Gastrocnemius medialis (tissue), 4 donors: ENCODE measurements around the gene DMKN. TPM values are rescaled to one million over a fixed set of nuclear protein-coding genes. Genes with fewer than 3 reads are reported as not detected.

Source experiments
- ATAC-seq, 2 donors: fragments of 150-250 bp; one replicate each; pipeline ENCODE4 v1.9.1; 2016
- DNase-seq, 2 donors: peaks; one replicate each; pipeline ENCODE4 v3.0.0-alpha.2; 2019
- H3K27ac ChIP-seq, 4 donors: fragments of 200-600 bp; sonication (generic); 1 replicate in 1 of 4; 2 replicates in 3 of 4; pipeline ENCODE4 v1.5.1; 2016 to 2018; ENCODE audit warnings: mild to moderate bottlenecking in 2 of 4, moderate library complexity in 1 of 4
- H3K27me3 ChIP-seq, 3 donors: fragments of 200-600 bp; sonication (generic) in 2 of 3; 1 replicate in 1 of 3; 2 replicates in 2 of 3; pipeline versions ENCODE4 v1.5.1 to v1.6.0; 2016 to 2019; ENCODE audit warnings: mild to moderate bottlenecking in 1 of 3, moderate library complexity in 1 of 3
- H3K36me3 ChIP-seq, 2 donors: fragments of 200-600 bp; sonication (generic) in 1 of 2; one replicate each; pipeline ENCODE4 v1.5.1; 2017 to 2018
- H3K4me1 ChIP-seq, 2 donors: fragments of 200-600 bp; sonication (generic) in 1 of 2; one replicate each; pipeline ENCODE4 v1.5.1; 2016 to 2017; ENCODE audit warnings: mild to moderate bottlenecking in 2 of 2
- H3K4me3 ChIP-seq, 4 donors: fragments of 200-600 bp; sonication (generic) in 3 of 4; 1 replicate in 1 of 4; 2 replicates in 3 of 4; pipeline ENCODE4 v1.5.1; 2016 to 2019; ENCODE audit warnings: mild to moderate bottlenecking in 2 of 4
- H3K9me3 ChIP-seq, 3 donors: fragments of 200-600 bp; sonication (generic) in 2 of 3; 1 replicate in 1 of 3; 2 replicates in 2 of 3; pipeline ENCODE4 v1.5.1; 2016 to 2019
- CTCF ChIP-seq, 5 experiments: fragments of 450-650 bp in 3 of 5; fragments of 200-600 bp in 2 of 5; sonication (generic) in 2 of 5; IDR thresholded peaks in 4 of 5; conservative IDR thresholded peaks in 1 of 5; 1 replicate in 4 of 5; 2 replicates in 1 of 5; pipeline ENCODE4 v1.5.1; 2016 to 2019; ENCODE audit warnings: antibody characterized with exemption in 5 of 5, mild to moderate bottlenecking in 3 of 5, moderate library complexity in 3 of 5
- POLR2A ChIP-seq, 2 donors: fragments of 450-650 bp; IDR thresholded peaks; one replicate each; pipeline ENCODE4 v1.6.1; 2017; ENCODE audit warnings: antibody characterized with exemption in 2 of 2, mild to moderate bottlenecking in 2 of 2, moderate library complexity in 2 of 2
- in situ Hi-C, 4 donors: fragments of 200-750 bp; cut with MboI; loops; one replicate each; pipeline versions ENCODE4 v1.15.0 to v1.8.0; 2017; ENCODE audit warnings: low sequenced_read_pairs in 4 of 4
- intact Hi-C: fragments of 100-400 bp; cut with DNase I; formaldehyde crosslinking; loops from one replicate; pipeline ENCODE4 v1.15.1; 2023; ENCODE audit warnings: low total_unique reads
- total RNA-seq, 4 donors: library from RNA; depleted of rRNA; stranded (reverse); fragments of >200 nt; gene quantifications; one replicate each; pipeline versions ENCODE4 v1.1.0 to v1.2.3, GENCODE V29; 2016

DMKN gene
- total RNA-seq, 4 donors from 2014 or later = 0.89 TPM; not detected in 3

GRCh38 chr19:35491836-35492360 is 21.6 kb downstream of the DMKN start:
- in situ Hi-C loops = loop anchor here in 1 of 4 donors (10.0 kb wide), 1 partner anchor 147 kb away; the partner anchor contains the start of gene FFAR1

GRCh38 chr19:35490364-35490763 is 23.1 kb downstream of the DMKN start, which contains the start of gene KRTDAP:
Gene KRTDAP, minus strand, starts transcription at chr19:35490464. Its CDS starts 22 bp downstream, at chr19:35490442.
- Histone ChIP-seq H3K27me3 (peaks cover 0 to 5% (median 0%) of the 10 kb centered on the region in 3 donors), H3K27ac (no peak within 1 kb of the TSS), H3K9me3 (no peaks in the 10 kb centered on the region), H3K36me3 (no peaks in the 10 kb centered on the region), H3K4me1 (peaks cover 0 to 3% of the 10 kb centered on the region in 2 donors), H3K4me3 (no peak within 1 kb of the TSS)
- in situ Hi-C loops = loop anchor here in 1 of 4 donors (10.0 kb wide), 1 partner anchor 146 kb away; the partner anchor contains the start of gene FFAR1
- no peak for TF ChIP-seq POLR2A (IDR thresholded peaks at IDR 0.05)
- no peak for TF ChIP-seq CTCF (IDR thresholded peaks at IDR 0.05 in 4 of 5, conservative IDR thresholded peaks at IDR 0.05 in 1 of 5)
- DNase-seq (no peak), ATAC-seq (no peak)
- intact Hi-C loops = loop anchor here (10.0 kb wide), 1 partner anchor 136 kb away; the partner anchor contains the start of gene FFAR3

More at GRCh38 chr19:35491836-35492360, 21.6 kb downstream of the DMKN start:
- intact Hi-C loops = loop anchor here (10.0 kb wide), 1 partner anchor 137 kb away; the partner anchor contains the start of gene FFAR3
- no peak for TF ChIP-seq CTCF (IDR thresholded peaks at IDR 0.05 in 4 of 5, conservative IDR thresholded peaks at IDR 0.05 in 1 of 5)
- no peak for TF ChIP-seq POLR2A (IDR thresholded peaks at IDR 0.05)
- no peaks in the 10 kb centered on the region for H3K9me3 ChIP-seq
- DNase-seq (no peak), ATAC-seq (no peak)
- no peak overlapping the region for H3K4me3 ChIP-seq
- H3K4me1 ChIP-seq = peaks cover 0 to 3% of the 10 kb centered on the region in 2 donors
- peaks cover 0 to 5% (median 0%) of the 10 kb centered on the region in 3 donors for H3K27me3 ChIP-seq
- H3K36me3 ChIP-seq = no peaks in the 10 kb centered on the region
- no peak overlapping the region for H3K27ac ChIP-seq

GRCh38 chr19:35488677-35489076 is 24.8 kb downstream of the DMKN start:
- in situ Hi-C loops (no loop called here), intact Hi-C loops (no loop called here)
- Histone ChIP-seq H3K9me3 (no peaks in the 10 kb centered on the region), H3K27me3 (peaks cover 0 to 5% (median 0%) of the 10 kb centered on the region in 3 donors), H3K4me3 (no peak overlapping the region), H3K36me3 (no peaks in the 10 kb centered on the region), H3K4me1 (no peaks in the 10 kb centered on the region), H3K27ac (no peak overlapping the region)
- TF ChIP-seq CTCF (IDR thresholded peaks at IDR 0.05 in 4 of 5, conservative IDR thresholded peaks at IDR 0.05 in 1 of 5) (no peak), POLR2A (IDR thresholded peaks at IDR 0.05) (no peak)
- ATAC-seq (no peak), DNase-seq (no peak)

GRCh38 chr19:35487656-35488182 is 25.7 kb downstream of the DMKN start:
- Histone ChIP-seq H3K4me1 (no peaks in the 10 kb centered on the region), H3K9me3 (no peaks in the 10 kb centered on the region), H3K27me3 (peaks cover 0 to 2% (median 0%) of the 10 kb centered on the region in 3 donors), H3K4me3 (no peak overlapping the region), H3K36me3 (no peaks in the 10 kb centered on the region), H3K27ac (no peak overlapping the region)
- intact Hi-C loops (no loop called here), in situ Hi-C loops (no loop called here)
- ATAC-seq (no peak), DNase-seq (no peak)
- TF ChIP-seq CTCF (IDR thresholded peaks at IDR 0.05 in 4 of 5, conservative IDR thresholded peaks at IDR 0.05 in 1 of 5) = no peak
- no peak for TF ChIP-seq POLR2A (IDR thresholded peaks at IDR 0.05)
